ENCODE data around the gene ARL15. TPM values are rescaled to one million over a fixed set of nuclear protein-coding genes. Genes with fewer than 3 reads are reported as not detected.
"Not testable (repeated sequence)": the region's sequence is repeated elsewhere in the genome, so short reads cannot be mapped to it uniquely, and the experiment has no call there.

ARL15 gene
- total RNA-seq = 29.1 TPM

- peak; percentile 96 to 99 (median 97) for DNase-seq (ENCODE audit: low read depth in 2 of 3, low spot score in 2 of 3)
Measured at GRCh38 chr5:54310433-54311175, at the start of gene ARL15. Gene ARL15, minus strand, starts transcription at chr5:54310573.

- no peak for DNase-seq (ENCODE audit: low read depth in 2 of 3, low spot score in 2 of 3)
Measured at GRCh38 chr5:54360089-54360488, 49.7 kb upstream of the ARL15 start.

- peak in 2 of 3 donors; percentile 14 to 63 for DNase-seq (ENCODE audit: low read depth in 2 of 3, low spot score in 2 of 3)
Measured at GRCh38 chr5:54357408-54358058, 47.2 kb upstream of the ARL15 start.

- not testable (repeated sequence) for DNase-seq (ENCODE audit: low read depth in 2 of 3, low spot score in 2 of 3)
Measured at GRCh38 chr5:54353933-54354564, 43.7 kb upstream of the ARL15 start.

GRCh38 chr5:54352580-54352979 lies 42.2 kb upstream of the ARL15 start:
- DNase-seq (ENCODE audit: low read depth in 2 of 3, low spot score in 2 of 3) = not testable (repeated sequence)

- DNase-seq (ENCODE audit: low read depth in 2 of 3, low spot score in 2 of 3) = no peak
Measured at GRCh38 chr5:54347221-54347865, 37.0 kb upstream of the ARL15 start.

- no peak for DNase-seq (ENCODE audit: low read depth in 2 of 3, low spot score in 2 of 3)
Measured at GRCh38 chr5:54344653-54345052, 34.3 kb upstream of the ARL15 start.

GRCh38 chr5:54341971-54342370 lies 31.6 kb upstream of the ARL15 start:
- DNase-seq (ENCODE audit: low read depth in 2 of 3, low spot score in 2 of 3) = no peak

- DNase-seq (ENCODE audit: low read depth in 2 of 3, low spot score in 2 of 3) = no peak
Measured at GRCh38 chr5:54337523-54337922, 27.1 kb upstream of the ARL15 start.

GRCh38 chr5:54332720-54333119 lies 22.3 kb upstream of the ARL15 start:
- no peak for DNase-seq (ENCODE audit: low read depth in 2 of 3, low spot score in 2 of 3)

GRCh38 chr5:54329731-54330709 lies 19.6 kb upstream of the ARL15 start:
- DNase-seq (ENCODE audit: low read depth in 2 of 3, low spot score in 2 of 3) = no peak

GRCh38 chr5:54326662-54327270 lies 16.4 kb upstream of the ARL15 start:
- DNase-seq (ENCODE audit: low read depth in 2 of 3, low spot score in 2 of 3) = no peak

GRCh38 chr5:54325610-54326311 lies 15.4 kb upstream of the ARL15 start:
- peak in 2 of 3 donors; percentile 52 to 69 for DNase-seq (ENCODE audit: low read depth in 2 of 3, low spot score in 2 of 3)

- DNase-seq (ENCODE audit: low read depth in 2 of 3, low spot score in 2 of 3) = no peak
Measured at GRCh38 chr5:54325272-54325609, 14.9 kb upstream of the ARL15 start.

- no peak for DNase-seq (ENCODE audit: low read depth in 2 of 3, low spot score in 2 of 3)
Measured at GRCh38 chr5:54324651-54325271, 14.4 kb upstream of the ARL15 start.

- DNase-seq (ENCODE audit: low read depth in 2 of 3, low spot score in 2 of 3) = peak in 1 of 3 donors; percentile 21
Measured at GRCh38 chr5:54323495-54323894, 13.1 kb upstream of the ARL15 start.

GRCh38 chr5:54320256-54320655 lies 9.9 kb upstream of the ARL15 start:
- DNase-seq (ENCODE audit: low read depth in 2 of 3, low spot score in 2 of 3) = no peak

- DNase-seq (ENCODE audit: low read depth in 2 of 3, low spot score in 2 of 3) = no peak
Measured at GRCh38 chr5:54317511-54318260, 7.3 kb upstream of the ARL15 start.

Measured in hematopoietic multipotent progenitor cell (in vitro differentiated cells).